PC-3 (cell line): ENCODE results near the gene SLC10A7.

ENCODE experiments used
- CTCF ChIP-seq: fragments of 300-600 bp; sonication (generic); conservative IDR thresholded peaks from 2 replicates; pipeline ENCODE4 v1.5.1; 2017; ENCODE audit warnings: antibody characterized with exemption, low read depth, mild to moderate bottlenecking, low read length
- EZH2 ChIP-seq: fragments of 300-600 bp; sonication (generic); IDR thresholded peaks from one replicate; pipeline ENCODE4 v1.6.1; 2017; ENCODE audit warnings: antibody characterized with exemption, mild to moderate bottlenecking, low read length; ENCODE audit not compliant: unreplicated experiment

- TF ChIP-seq CTCF = no peak
- TF ChIP-seq EZH2 = no peak
These were observed 277.2 kb downstream of the SLC10A7 start for GRCh38 chr4:146244496-146244895.
